ENCODE data around the gene CKLF.

Gene CKLF

GRCh38 chr16:66517586-66518263, 34.7 kb upstream of the CKLF start:
- no peak for DNase-seq (ENCODE audit: low spot score)

- DNase-seq (ENCODE audit: low spot score) = no peak
Measured at GRCh38 chr16:66519482-66520373, 32.6 kb upstream of the CKLF start.

DNA sequence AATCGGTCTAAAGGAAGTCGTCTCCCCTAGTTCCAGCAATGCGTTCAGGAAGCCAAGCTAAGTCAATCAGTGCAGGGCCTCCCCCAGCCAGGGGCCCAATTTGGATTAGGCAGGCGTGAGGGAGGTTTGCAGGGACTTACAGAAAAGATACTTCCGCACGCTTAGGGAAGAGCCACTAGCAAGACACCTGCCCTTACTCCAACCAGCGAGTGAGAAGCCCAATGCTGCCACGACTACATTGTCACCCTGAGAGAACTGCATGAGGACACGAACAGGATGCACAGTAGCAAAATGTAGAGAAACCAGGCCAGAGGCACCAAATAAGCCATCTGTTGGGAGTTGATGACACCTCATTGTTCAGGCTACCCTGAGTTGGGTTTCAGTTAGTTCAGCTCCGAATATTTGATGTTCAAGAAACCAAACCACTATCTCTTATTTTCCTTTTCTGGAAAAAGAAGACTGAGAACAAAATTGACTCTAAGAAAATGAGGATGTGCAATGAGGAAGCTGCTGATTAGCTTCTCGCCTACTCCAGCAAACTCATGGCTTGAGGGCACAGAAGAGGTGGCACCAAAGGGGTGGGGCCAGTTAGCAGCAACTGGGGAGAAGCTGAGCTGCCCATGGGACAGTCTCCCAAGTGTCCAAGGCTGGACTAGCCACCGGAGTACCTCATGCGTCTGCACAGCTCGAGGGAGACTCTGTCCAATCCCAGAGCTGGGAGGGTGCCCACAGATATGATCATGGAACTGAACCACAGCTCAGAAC, 31.8 kb upstream of the CKLF start:
- no peak for DNase-seq (ENCODE audit: low spot score)

DNA sequence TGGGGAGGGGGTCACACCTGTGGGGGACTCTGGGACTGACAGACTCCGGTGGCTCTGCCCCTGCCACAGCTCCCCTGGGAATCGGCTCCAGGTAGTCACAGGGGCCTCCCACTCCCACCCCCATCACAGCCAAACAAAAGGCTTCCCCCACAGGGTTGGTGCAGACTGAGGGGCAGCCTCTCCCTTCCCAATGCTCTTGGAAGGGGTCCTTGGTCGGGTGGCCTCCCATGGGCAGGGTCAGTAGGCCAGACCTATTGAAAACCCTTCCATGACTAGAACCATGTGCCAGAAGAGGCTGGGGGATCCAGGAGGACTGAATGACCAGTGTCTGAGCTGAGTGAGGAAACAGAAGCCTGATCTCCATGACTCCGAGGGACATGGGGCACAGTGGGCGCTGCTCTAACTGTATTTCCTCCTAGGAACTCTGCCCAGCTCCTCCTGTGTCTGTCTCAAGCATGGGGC, 31.1 kb upstream of the CKLF start:
- no peak for DNase-seq (ENCODE audit: low spot score)

- DNase-seq (ENCODE audit: low spot score) = peak; percentile 98
Measured at GRCh38 chr16:66521951-66522771, 30.2 kb upstream of the CKLF start.

DNA sequence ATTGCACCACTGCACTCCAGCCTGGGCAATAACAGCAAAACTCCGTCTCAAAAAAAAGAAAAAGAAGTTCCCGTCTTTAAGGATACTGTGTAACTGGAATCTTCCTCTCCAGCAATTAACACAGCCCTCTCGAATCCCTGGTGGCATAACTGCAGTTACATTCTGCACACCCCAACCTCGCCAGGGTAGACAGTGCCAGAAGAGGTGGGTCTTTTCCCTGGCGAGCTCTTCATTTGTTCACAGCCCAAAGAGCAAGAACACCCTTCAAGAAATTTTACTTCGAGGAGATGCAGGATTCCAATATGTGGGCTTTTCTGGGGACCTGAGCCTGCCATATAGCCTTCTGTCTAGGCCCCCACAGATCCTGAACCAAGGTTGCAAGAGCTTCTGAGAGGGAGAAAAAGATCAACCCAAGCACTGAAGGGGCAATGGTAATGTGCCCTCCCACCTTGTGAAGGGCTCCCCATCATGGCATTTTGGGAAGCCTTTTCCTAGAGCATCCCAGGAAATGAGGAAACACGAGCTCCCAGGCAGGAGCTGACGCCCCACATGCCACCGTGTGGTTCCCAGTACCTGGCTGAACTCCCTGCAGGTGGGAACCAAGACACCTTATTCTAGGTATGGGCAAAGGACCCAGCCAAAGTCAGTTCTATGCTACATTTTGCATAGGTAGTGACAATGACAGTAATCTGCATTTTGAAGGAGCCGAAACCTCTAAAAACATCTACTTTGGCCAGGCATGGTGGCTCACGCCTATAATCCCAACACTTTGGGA, 29.4 kb upstream of the CKLF start:
- DNase-seq (ENCODE audit: low spot score) = no peak

DNA sequence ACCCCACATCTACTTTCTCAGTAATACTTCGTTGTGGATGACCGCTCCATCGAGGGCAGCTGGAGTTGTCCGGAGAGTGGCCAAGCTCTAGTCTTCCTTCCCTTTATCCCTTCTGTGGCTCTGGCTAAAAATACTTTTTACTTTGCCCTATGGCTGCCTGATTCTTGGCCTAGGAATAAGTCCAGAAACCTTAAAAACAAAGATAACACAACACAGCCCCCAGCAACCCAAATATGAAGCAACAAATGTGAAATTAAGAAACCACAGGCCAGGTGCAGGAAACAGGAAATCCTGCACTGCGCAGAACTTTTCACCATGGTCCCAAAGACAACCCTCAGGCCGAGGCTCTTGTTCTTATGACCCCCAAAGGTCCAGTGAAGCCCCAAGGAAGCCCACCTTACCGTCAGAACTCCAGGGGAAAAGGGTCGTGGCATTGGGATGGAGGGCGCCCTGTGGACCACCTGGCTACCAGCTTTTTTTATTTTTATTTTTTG, 28.5 kb upstream of the CKLF start:
- peak; percentile 71 for DNase-seq (ENCODE audit: low spot score)

DNA sequence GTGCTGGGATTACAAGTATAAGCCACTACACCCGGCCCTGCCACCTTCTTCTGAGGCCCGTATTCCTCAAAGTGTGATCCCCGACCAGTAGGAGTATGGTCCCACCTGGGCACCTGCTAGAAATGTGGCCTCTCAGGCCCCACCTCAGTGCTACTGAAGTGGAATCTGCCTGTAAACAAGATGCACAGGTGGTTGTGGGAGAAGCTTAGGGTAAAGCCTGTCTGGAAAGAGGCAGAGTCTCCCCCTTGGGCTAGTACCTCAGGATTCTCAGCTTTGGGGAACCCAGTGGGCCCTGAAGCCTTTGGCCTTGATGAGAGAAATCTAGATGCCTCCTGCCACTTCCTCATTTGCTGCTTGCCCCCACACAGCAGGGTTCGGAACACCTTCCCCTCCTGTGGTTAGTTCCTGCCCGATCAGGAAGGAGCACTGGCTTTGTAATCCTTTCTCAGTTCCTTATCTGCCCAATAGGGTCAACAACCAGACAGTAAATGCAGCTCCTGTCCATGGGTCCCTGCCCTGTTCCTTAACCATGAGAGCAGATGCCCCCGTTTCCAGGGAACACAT, 27.7 kb upstream of the CKLF start:
- DNase-seq (ENCODE audit: low spot score) = peak; percentile 62

GRCh38 chr16:66525396-66526180, 26.8 kb upstream of the CKLF start:
- no peak for DNase-seq (ENCODE audit: low spot score)

DNA sequence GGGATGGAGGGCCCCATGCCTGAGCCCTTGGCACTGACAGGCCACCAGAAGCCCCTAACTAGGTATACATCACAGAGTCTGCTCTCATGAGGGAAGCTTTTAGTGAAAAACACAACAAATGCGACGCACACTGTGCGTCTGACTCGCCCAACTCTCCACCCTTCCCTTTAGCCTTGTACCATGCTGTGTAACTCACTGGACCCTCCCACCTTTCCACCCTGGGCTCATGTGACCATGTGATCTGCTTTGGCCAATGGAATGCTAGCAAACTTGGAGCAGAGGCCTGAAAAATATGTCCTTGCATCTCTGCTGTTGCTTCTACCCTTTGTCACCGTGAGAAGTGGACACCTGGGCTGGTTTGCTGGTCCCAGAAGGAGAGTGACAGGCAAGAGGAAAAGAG, 24.1 kb upstream of the CKLF start:
- no peak for DNase-seq (ENCODE audit: low spot score)

- no peak for DNase-seq (ENCODE audit: low spot score)
Measured at GRCh38 chr16:66529475-66529874, 22.9 kb upstream of the CKLF start.

DNA sequence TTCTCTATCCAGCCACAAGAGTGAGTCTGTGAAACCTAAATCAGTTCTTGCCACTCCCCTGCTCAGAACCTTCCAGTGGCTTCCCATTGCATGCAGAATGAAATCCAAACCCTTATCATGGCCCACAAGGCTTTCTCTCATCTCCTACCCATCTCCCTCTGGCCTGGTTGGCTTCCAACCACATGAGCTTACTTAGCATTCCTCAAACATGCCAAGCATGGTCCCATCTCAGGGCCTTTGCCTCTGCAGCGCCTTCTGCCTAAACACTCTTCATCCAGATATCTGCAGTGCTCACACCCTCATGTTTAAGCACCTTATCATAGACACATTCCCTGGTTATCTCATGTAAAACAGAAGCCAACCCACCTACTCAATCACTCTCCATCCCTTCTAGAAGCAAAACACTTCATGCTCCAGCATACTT, 18.0 kb upstream of the CKLF start:
- DNase-seq (ENCODE audit: low spot score) = no peak

- no peak for DNase-seq (ENCODE audit: low spot score)
Measured at GRCh38 chr16:66536525-66536924, 15.9 kb upstream of the CKLF start.

GRCh38 chr16:66537236-66537635, 15.1 kb upstream of the CKLF start:
- no peak for DNase-seq (ENCODE audit: low spot score)

- DNase-seq (ENCODE audit: low spot score) = no peak
Measured at GRCh38 chr16:66538910-66539309, 13.5 kb upstream of the CKLF start.

- DNase-seq (ENCODE audit: low spot score) = no peak
Measured at GRCh38 chr16:66539623-66540469, 12.5 kb upstream of the CKLF start.

GRCh38 chr16:66541388-66542355, 10.7 kb upstream of the CKLF start:
- no peak for DNase-seq (ENCODE audit: low spot score)

Data from activated CD4-positive, alpha-beta T cell treated with anti-CD3 and anti-CD28 coated beads, Interleukin-2, Interleukin-4, amounts not matched to agents 100 ng/mL and 50 ng/mL, durations not matched to agents 16 hours and 8 hours (primary cell).